Measurements from ENCODE around the gene MAP2K5. TPM values are rescaled to one million over a fixed set of nuclear protein-coding genes. Genes with fewer than 3 reads are reported as not detected.

MAP2K5 gene
- total and polyA plus RNA-seq, 10 of the 15 experiments (the other 5 are each of a cell fraction or from before 2014, with no cell fraction given), result 1.3 to 19.4 (median 9.6) TPM

DNA sequence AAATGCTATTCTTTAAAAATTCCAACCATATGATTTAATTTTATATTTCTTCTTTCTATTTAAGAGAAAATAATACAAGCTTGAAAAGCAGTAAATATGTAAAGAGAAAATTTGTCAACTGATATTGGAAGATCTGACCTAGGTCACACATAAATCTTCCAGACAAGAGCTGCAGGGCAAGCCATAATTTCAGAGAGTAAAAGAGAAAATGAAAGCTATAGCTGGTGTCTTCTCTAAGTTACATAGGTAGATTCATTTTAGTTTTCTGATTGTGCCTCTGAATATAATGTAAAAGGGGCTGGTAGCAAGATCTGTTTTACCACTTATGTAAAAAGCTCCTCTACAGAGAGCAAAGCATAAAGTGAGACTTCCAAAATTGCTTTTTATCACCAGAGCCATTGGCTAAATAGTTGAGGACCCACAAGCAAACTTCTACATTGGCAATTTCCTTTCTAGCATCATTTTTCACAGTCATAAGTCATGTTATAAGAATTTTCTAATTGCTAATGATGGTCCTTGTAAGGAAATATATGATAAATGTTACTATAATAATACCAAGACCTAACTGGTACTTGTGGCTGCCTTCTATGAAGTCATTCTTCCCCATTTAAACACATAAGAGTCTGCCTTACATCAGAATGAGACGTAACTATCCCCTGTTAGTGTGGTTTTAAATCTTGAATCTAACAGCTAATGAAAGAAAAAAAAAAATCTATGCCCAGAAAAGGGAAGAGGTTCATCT lies 202.0 kb downstream of the MAP2K5 start (continued):
- TF ChIP-seq SRF (IDR thresholded peaks at IDR 0.05; ENCODE audit: low read depth in 2 of 2, low read length in 2 of 2) (no peak), IRF4 (IDR thresholded peaks at IDR 0.05; ENCODE audit: low read depth, low read length) (no peak), SUPT20H (IDR thresholded peaks at IDR 0.05; ENCODE audit: borderline replicate concordance, control insufficient read depth, low read depth, low read length) (no peak), BCL11A (IDR thresholded peaks at IDR 0.05; ENCODE audit: low read depth, low read length) (no peak), KDM1A (IDR thresholded peaks at IDR 0.05; ENCODE audit: borderline replicate concordance) (no peak), JUND (IDR thresholded peaks at IDR 0.05; ENCODE audit: low read depth, low read length) (no peak), JUNB (IDR thresholded peaks at IDR 0.05) (peak; percentile 55), CREM (IDR thresholded peaks at IDR 0.05; ENCODE audit: low read depth) (peak; percentile 54; the same call in 1 of the 2 replicates), SPI1 (IDR thresholded peaks at IDR 0.05; ENCODE audit: borderline replicate concordance, insufficient read depth, low read depth, low read length) (no peak), NKRF (conservative IDR thresholded peaks at IDR 0.05) (no peak), WRNIP1 (IDR thresholded peaks at IDR 0.05; ENCODE audit: borderline replicate concordance, low read depth, low read length) (no peak), NR2F1 (conservative IDR thresholded peaks at IDR 0.05) (no peak), TARDBP (IDR thresholded peaks at IDR 0.05; ENCODE audit: borderline replicate concordance) (no peak), YBX1 (IDR thresholded peaks at IDR 0.05) (no peak), ZNF217 (IDR thresholded peaks at IDR 0.05) (no peak), MEF2B (IDR thresholded peaks at IDR 0.05; ENCODE audit: partially characterized antibody, poor library complexity, severe bottlenecking) (no peak), MEF2A (IDR thresholded peaks at IDR 0.05; ENCODE audit: insufficient read depth, low read depth, low read length) (no peak)
- TF ChIP-seq, protein P1, sequence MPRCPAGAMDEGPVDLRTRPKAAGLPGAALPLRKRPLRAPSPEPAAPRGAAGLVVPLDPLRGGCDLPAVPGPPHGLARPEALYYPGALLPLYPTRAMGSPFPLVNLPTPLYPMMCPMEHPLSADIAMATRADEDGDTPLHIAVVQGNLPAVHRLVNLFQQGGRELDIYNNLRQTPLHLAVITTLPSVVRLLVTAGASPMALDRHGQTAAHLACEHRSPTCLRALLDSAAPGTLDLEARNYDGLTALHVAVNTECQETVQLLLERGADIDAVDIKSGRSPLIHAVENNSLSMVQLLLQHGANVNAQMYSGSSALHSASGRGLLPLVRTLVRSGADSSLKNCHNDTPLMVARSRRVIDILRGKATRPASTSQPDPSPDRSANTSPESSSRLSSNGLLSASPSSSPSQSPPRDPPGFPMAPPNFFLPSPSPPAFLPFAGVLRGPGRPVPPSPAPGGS (IDR thresholded peaks at IDR 0.05; ENCODE audit: borderline replicate concordance, insufficient read depth, low read depth, low read length, poor library complexity, severe bottlenecking), result no peak
- TF ChIP-seq, protein P2, sequence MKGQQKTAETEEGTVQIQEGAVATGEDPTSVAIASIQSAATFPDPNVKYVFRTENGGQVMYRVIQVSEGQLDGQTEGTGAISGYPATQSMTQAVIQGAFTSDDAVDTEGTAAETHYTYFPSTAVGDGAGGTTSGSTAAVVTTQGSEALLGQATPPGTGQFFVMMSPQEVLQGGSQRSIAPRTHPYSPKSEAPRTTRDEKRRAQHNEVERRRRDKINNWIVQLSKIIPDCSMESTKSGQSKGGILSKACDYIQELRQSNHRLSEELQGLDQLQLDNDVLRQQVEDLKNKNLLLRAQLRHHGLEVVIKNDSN (IDR thresholded peaks at IDR 0.05; ENCODE audit: borderline replicate concordance, extremely low read length, insufficient read depth, low read depth, low read length), result no peak

Data from GM12878 (cell line).